Vagina (tissue), 2 donors: ENCODE data around the gene ADCY4. TPM values are rescaled to one million over a fixed set of nuclear protein-coding genes. Genes with fewer than 3 reads are reported as not detected.

ENCODE experiments used
- DNase-seq, 2 donors: peaks; one replicate each; pipeline ENCODE4 v3.0.0-alpha.2; 2017; ENCODE audit errors: extremely low spot score in 2 of 2
- H3K27ac ChIP-seq: fragments of 200-600 bp; sonication (generic); one replicate; pipeline ENCODE4 v1.5.1; 2019
- H3K27me3 ChIP-seq: fragments of 200-600 bp; sonication (generic); one replicate; pipeline ENCODE4 v1.5.1; 2019
- H3K36me3 ChIP-seq, 2 donors: fragments of 200-600 bp; sonication (generic); one replicate each; pipeline ENCODE4 v1.5.1; 2017 to 2019
- H3K4me1 ChIP-seq: fragments of 200-600 bp; sonication (generic); one replicate; pipeline ENCODE4 v1.5.1; 2019
- H3K4me3 ChIP-seq, 2 donors: fragments of 200-600 bp; sonication (generic); 1 replicate in 1 of 2; 2 replicates in 1 of 2; pipeline ENCODE4 v1.5.1; 2016 to 2019
- H3K9me3 ChIP-seq: fragments of 200-600 bp; sonication (generic); one replicate; pipeline ENCODE4 v1.5.1; 2019
- POLR2A ChIP-seq, 2 donors: fragments of 450-650 bp; IDR thresholded peaks; one replicate each; pipeline ENCODE4 v1.6.1; 2017; ENCODE audit warnings: antibody characterized with exemption in 2 of 2, mild to moderate bottlenecking in 2 of 2, moderate library complexity in 2 of 2
- POLR2AphosphoS5 ChIP-seq, 2 donors: sonication (generic); formaldehyde crosslinking; IDR thresholded peaks; one replicate each; pipeline ENCODE4 v1.9.0; 2017; ENCODE audit warnings: antibody characterized with exemption in 2 of 2, mild to moderate bottlenecking in 2 of 2, low read depth in 1 of 2; ENCODE audit not compliant: insufficient read depth in 1 of 2
- intact Hi-C: fragments of 100-400 bp; cut with DNase I; formaldehyde crosslinking; loops from one replicate; pipeline ENCODE4 v1.15.1; 2023
- total RNA-seq: library from RNA; depleted of rRNA; stranded (reverse); fragments of >200 nt; gene quantifications from one replicate; pipeline ENCODE4 v1.2.3, GENCODE V29; 2016
- TF ChIP-seq, protein P1 (sequence below), 3 experiments: fragments of 450-650 bp in 2 of 3; fragments of 200-600 bp in 1 of 3; sonication (generic) in 1 of 3; IDR thresholded peaks; one replicate each; pipeline ENCODE4 v1.5.1; 2017 to 2019; ENCODE audit warnings: antibody characterized with exemption in 3 of 3, mild to moderate bottlenecking in 2 of 3, moderate library complexity in 2 of 3

ADCY4 gene
- total RNA-seq, 1 donor from 2014 or later: 32.7 TPM

DNA sequence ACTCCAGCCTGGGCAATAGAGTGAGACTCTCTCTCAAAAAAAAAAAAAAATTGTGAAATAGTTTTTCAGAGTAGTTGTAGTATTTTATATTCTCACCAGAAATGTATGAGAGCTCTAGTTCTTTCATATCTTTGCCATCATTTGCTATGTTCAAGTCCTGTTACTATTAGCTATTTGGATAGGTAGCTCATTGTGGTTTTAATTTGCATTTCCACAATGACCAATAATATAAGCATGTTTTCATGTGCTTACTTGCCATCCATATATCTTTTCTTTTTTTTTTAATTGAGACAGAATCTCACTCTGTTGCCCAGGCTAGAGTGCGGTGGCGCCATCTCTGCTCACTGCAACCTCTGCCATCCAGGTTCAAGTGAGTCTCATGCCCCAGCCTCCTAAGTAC is 13.3 kb upstream of the ADCY4 start:
- Histone ChIP-seq H3K4me3 (no peak overlapping the region), H3K9me3 (no peaks in the 10 kb centered on the region), H3K27ac (no peak overlapping the region), H3K4me1 (no peaks in the 10 kb centered on the region), H3K27me3 (no peaks in the 10 kb centered on the region), H3K36me3 (no peaks in the 10 kb centered on the region)
- DNase-seq: no peak
- TF ChIP-seq POLR2AphosphoS5 (IDR thresholded peaks at IDR 0.05; ENCODE audit: insufficient read depth in 1 of 2, low read depth in 1 of 2): no peak
- TF ChIP-seq, protein P1, sequence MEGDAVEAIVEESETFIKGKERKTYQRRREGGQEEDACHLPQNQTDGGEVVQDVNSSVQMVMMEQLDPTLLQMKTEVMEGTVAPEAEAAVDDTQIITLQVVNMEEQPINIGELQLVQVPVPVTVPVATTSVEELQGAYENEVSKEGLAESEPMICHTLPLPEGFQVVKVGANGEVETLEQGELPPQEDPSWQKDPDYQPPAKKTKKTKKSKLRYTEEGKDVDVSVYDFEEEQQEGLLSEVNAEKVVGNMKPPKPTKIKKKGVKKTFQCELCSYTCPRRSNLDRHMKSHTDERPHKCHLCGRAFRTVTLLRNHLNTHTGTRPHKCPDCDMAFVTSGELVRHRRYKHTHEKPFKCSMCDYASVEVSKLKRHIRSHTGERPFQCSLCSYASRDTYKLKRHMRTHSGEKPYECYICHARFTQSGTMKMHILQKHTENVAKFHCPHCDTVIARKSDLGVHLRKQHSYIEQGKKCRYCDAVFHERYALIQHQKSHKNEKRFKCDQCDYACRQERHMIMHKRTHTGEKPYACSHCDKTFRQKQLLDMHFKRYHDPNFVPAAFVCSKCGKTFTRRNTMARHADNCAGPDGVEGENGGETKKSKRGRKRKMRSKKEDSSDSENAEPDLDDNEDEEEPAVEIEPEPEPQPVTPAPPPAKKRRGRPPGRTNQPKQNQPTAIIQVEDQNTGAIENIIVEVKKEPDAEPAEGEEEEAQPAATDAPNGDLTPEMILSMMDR (IDR thresholded peaks at IDR 0.05): no peak
- no peak for TF ChIP-seq POLR2A (IDR thresholded peaks at IDR 0.05)
- intact Hi-C loops: no loop called here

DNA sequence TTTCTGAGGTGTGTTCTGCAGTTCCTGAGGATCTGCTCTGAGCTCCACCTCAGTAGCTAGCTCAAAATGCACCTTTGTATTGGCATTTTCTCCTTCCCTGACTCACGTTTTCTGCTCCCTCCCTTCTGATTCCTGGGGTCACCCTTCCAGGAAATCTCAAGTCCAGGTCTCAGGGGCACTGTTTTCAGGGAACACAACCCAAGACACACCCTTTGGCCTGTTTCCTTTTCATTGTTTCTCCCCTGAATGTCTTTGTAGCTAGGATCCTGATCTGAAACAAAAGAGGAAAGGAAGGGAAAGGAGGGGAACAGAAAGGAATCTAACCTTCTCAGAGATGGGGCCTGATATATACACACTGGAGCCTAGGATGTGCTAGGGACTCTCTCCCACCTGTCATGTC is 12.3 kb upstream of the ADCY4 start:
- Histone ChIP-seq H3K27me3 (no peaks in the 10 kb centered on the region), H3K27ac (no peak overlapping the region), H3K4me3 (no peak overlapping the region), H3K4me1 (no peaks in the 10 kb centered on the region), H3K9me3 (no peaks in the 10 kb centered on the region), H3K36me3 (no peaks in the 10 kb centered on the region)
- DNase-seq: no peak
- intact Hi-C loops: no loop called here
- no peak for TF ChIP-seq POLR2AphosphoS5 (IDR thresholded peaks at IDR 0.05; ENCODE audit: insufficient read depth in 1 of 2, low read depth in 1 of 2)
- TF ChIP-seq, protein P1 (IDR thresholded peaks at IDR 0.05): no peak
- no peak for TF ChIP-seq POLR2A (IDR thresholded peaks at IDR 0.05)

DNA sequence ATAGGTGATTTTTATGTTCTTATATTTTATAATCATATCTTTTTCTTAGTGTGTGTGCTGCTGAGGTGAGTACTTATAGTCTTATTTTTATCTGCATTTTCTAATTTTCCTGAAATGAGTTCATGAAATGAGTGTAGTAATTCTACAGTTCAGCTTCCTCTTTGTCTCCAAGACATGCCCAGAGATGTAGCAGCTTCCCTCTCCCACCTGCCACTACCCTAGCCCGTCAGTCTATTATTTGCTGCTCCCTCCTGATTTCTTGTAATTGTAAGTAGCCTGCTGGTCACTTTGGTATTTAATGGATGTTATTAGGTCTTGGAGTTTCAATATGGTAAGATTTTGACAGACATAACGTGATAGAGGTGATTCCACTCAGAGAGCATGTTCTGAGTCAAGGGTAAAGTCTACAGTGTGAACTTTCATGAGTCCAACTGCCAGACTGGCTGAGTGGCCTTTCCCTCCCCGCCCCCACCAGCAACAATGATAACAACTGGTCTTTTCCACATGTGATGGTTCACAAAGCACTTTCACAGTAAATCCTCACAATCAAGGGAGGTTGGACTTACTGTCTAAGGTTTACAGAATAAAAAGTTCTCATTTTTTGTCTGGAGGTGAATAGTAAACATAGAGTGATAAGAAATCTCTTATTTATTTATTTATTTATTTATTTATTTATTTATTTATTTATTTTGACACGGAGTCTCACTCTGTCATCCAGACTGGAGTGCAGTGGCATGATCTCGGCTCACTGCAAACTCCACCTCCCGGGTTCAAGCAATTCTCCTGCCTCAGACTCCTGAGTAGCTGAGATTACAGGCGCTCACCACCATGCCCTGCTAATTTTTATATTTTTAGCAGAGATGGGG is 9.2 kb upstream of the ADCY4 start:
- H3K4me1 ChIP-seq: peaks cover 4% of the 10 kb centered on the region
- intact Hi-C loops: no loop called here
- H3K9me3 ChIP-seq: no peaks in the 10 kb centered on the region

DNA sequence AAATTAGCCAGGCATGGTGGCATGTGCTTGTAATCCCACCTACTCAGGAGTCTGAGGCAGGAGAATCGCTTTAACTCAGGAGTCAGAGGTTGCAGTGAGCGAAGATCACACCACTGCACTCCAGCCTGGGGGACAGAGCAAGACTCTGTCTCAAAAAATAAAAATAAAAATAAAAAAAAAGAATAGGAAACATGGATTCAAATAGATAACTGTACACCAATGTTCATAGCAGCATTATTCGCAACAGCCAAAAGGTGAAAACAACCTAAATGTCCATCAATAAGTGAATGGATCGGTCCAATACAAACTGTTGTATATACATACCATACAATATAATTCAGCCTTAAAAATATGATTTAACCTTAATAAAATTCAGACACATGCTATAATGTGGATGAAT is 8.0 kb upstream of the ADCY4 start:
- Histone ChIP-seq H3K4me3 (no peak overlapping the region), H3K4me1 (peaks cover 15% of the 10 kb centered on the region), H3K36me3 (peaks cover 0 to 5% of the 10 kb centered on the region in 2 donors), H3K27ac (no peak overlapping the region), H3K27me3 (no peaks in the 10 kb centered on the region), H3K9me3 (no peaks in the 10 kb centered on the region)
- DNase-seq: no peak
- TF ChIP-seq POLR2AphosphoS5 (IDR thresholded peaks at IDR 0.05; ENCODE audit: insufficient read depth in 1 of 2, low read depth in 1 of 2) (no peak), POLR2A (IDR thresholded peaks at IDR 0.05) (no peak)
- TF ChIP-seq, protein P1 (IDR thresholded peaks at IDR 0.05): no peak
- intact Hi-C loops: no loop called here

More for the DNA sequence above, 9.2 kb upstream of the ADCY4 start:
- TF ChIP-seq, protein P1 (IDR thresholded peaks at IDR 0.05): no peak
- TF ChIP-seq POLR2A (IDR thresholded peaks at IDR 0.05) (no peak), POLR2AphosphoS5 (IDR thresholded peaks at IDR 0.05; ENCODE audit: insufficient read depth in 1 of 2, low read depth in 1 of 2) (no peak)
- Histone ChIP-seq H3K27ac (no peak overlapping the region), H3K36me3 (no peaks in the 10 kb centered on the region), H3K4me3 (no peak overlapping the region), H3K27me3 (no peaks in the 10 kb centered on the region)
- no peak for DNase-seq

DNA sequence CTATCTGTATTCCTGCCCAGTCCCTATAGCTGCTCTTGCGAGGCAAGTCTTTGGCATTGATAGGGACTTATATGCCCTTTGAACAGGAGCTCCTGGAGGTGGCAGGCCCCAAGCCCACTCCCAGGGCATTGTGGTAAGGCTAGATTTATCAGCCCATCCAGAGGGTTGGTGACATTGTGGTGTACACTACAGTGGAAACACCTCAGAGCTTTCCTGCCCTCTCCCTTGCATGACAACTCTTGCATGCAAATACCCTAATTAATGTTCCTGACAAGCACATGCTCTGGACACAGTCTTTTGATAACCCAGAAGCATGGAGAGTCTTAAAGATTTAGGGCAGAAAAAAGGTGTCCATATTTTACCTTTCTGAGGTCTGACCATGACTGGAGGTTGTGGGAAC is 5.7 kb upstream of the ADCY4 start:
- Histone ChIP-seq H3K4me3 (no peak overlapping the region), H3K27me3 (no peaks in the 10 kb centered on the region), H3K4me1 (peaks cover 28% of the 10 kb centered on the region), H3K36me3 (peaks cover 0 to 9% of the 10 kb centered on the region in 2 donors), H3K27ac (no peak overlapping the region), H3K9me3 (no peaks in the 10 kb centered on the region)
- DNase-seq: no peak
- intact Hi-C loops: no loop called here
- TF ChIP-seq POLR2AphosphoS5 (IDR thresholded peaks at IDR 0.05; ENCODE audit: insufficient read depth in 1 of 2, low read depth in 1 of 2) (no peak), POLR2A (IDR thresholded peaks at IDR 0.05) (no peak)
- TF ChIP-seq, protein P1 (IDR thresholded peaks at IDR 0.05): no peak
